Memory B cell (primary cell): Measurements from ENCODE around the gene MTRFR.
A peak's percentile ranks its signal among the peaks of the same experiment; 100 is the strongest.

Experiments used
- ATAC-seq: fragments of 150-1000 bp; cut with Tn5 transposase; 2 replicates; pipeline ENCODE4 v1.10.0; 2021; ENCODE audit warnings: low read depth, mild to moderate bottlenecking, moderate library complexity
- DNase-seq, 2 donors: peaks; one replicate each; pipeline ENCODE4 v3.0.0; 2022; ENCODE audit warnings: low spot score in 2 of 2
- H3K27ac Mint-ChIP-seq: one replicate; pipeline ENCODE4 v1.8.0; 2022; ENCODE audit warnings: mild to moderate bottlenecking, moderate library complexity, mixed read lengths
- H3K27me3 Mint-ChIP-seq: one replicate; pipeline ENCODE4 v1.8.0; 2022; ENCODE audit warnings: mixed read lengths
- H3K36me3 Mint-ChIP-seq: one replicate; pipeline ENCODE4 v1.8.0; 2022; ENCODE audit warnings: mild to moderate bottlenecking, mixed read lengths
- H3K4me1 Mint-ChIP-seq: one replicate; pipeline ENCODE4 v1.8.0; 2022; ENCODE audit warnings: mixed read lengths
- H3K4me3 Mint-ChIP-seq: one replicate; pipeline ENCODE4 v1.8.0; 2022; ENCODE audit warnings: mild to moderate bottlenecking, moderate library complexity, mixed read lengths
- H3K9me3 Mint-ChIP-seq: one replicate; pipeline ENCODE4 v1.8.0; 2022; ENCODE audit warnings: mixed read lengths

The MTRFR gene

DNA sequence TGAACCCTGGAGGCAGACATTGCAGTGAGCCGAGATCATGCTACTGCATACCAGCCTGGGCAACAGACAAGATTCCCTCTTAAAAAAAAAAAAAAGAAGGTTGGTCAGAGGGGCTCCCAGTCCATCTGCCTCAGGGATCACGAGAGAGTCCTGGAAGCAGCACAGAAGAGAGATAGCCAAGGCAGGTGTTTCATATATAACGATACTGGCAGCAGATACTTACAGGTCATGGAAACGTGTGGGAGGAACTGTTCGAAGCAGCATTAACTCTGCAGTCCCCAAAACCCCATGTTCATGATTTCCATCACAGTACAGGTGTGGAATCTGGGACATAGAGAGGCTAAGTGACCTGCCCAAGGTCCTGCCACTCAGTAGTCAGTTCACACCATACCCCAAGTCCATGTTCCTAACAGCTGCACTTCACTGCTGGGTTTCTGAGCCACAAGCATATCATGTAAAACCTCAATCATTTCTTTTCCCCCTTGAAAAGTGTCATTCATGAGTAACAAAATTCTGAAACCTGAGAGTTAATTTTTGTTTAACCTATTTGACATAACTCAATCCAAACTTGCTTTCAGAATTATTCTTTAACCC, 21.7 kb downstream of the MTRFR start:
- no peak overlapping the region for H3K4me3 Mint-ChIP-seq

DNA sequence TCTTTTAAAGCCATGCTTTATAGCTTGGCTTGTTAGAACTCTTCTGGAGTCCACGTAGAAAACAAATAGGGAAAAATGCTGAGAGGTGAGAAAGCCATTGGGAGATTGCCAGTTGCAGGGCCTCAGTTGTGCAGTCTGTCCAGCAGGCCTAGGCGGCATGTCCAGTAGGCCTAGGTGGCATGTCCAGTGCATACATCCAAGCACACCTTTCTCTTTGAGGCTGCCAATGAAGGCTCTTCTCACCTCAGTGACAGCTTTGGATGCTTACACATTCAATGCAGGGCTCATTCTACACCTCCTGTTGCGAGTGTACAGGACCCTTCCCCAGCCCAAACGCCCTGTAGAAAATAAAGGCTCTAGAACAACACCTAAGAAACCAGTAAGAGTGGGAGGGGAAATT, 25.4 kb downstream of the MTRFR start:
- no peak overlapping the region for H3K27ac Mint-ChIP-seq
- ATAC-seq (no peak), DNase-seq (no peak)
- H3K36me3 Mint-ChIP-seq: peaks cover 7% of the 10 kb centered on the region
- no peaks in the 10 kb centered on the region for H3K27me3 Mint-ChIP-seq
- H3K4me1 Mint-ChIP-seq: no peaks in the 10 kb centered on the region
- no peak overlapping the region for H3K4me3 Mint-ChIP-seq
- no peaks in the 10 kb centered on the region for H3K9me3 Mint-ChIP-seq

More for the DNA sequence above, 21.7 kb downstream of the MTRFR start:
- ATAC-seq (no peak), DNase-seq (no peak)
- peaks cover 12% of the 10 kb centered on the region for H3K4me1 Mint-ChIP-seq
- H3K27me3 Mint-ChIP-seq: no peaks in the 10 kb centered on the region
- H3K27ac Mint-ChIP-seq: no peak overlapping the region
- H3K9me3 Mint-ChIP-seq: no peaks in the 10 kb centered on the region
- H3K36me3 Mint-ChIP-seq: peaks cover 11% of the 10 kb centered on the region

DNA sequence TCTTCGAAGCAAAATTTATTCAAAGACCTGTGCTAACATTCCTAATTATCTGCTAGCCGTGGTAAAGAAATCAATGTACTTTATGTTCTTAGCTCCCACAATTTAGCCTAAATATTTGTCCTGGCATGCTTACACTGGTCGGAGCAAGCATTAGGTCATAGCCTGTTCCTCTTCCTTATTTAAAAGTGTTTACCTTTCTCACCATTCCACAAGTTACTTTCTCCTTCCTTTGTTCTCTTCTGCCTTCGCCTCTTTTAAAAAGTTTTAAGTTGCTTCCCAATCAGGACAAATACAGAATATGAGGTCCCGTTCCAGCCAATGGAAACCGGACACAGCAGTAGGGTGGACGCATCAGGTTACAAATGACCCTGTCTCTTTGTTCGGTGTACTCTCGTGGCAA, 26.8 kb downstream of the MTRFR start:
- DNase-seq (no peak), ATAC-seq (no peak)
- Mint-ChIP-seq H3K27ac (no peak overlapping the region), H3K9me3 (no peaks in the 10 kb centered on the region), H3K4me3 (no peak overlapping the region), H3K36me3 (peaks cover 4% of the 10 kb centered on the region), H3K4me1 (no peaks in the 10 kb centered on the region), H3K27me3 (no peaks in the 10 kb centered on the region)

DNA sequence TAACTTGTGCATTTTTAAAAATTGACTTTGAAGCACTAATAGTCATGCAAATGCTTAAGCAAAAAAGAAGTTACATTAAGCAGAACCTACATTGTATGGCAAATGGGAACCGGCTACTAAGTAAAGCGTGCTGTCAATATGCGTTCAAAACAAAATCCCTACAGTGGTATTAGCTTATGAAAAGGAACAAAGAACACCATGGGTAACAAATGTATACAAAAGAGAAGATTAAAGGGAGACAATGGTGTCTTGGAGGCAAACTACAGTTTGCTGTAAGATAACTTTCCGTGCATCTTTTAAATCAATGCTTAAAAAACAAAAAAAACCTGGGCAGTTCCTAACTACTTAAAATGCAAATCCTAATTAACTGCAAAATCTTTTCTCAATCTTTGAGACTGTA, 28.0 kb downstream of the MTRFR start:
- Mint-ChIP-seq H3K4me1 (no peaks in the 10 kb centered on the region), H3K9me3 (no peaks in the 10 kb centered on the region), H3K36me3 (peaks cover 2% of the 10 kb centered on the region), H3K4me3 (no peak overlapping the region), H3K27ac (peak overlapping the region; percentile 72), H3K27me3 (no peaks in the 10 kb centered on the region)
- DNase-seq: no peak
- no peak for ATAC-seq

DNA sequence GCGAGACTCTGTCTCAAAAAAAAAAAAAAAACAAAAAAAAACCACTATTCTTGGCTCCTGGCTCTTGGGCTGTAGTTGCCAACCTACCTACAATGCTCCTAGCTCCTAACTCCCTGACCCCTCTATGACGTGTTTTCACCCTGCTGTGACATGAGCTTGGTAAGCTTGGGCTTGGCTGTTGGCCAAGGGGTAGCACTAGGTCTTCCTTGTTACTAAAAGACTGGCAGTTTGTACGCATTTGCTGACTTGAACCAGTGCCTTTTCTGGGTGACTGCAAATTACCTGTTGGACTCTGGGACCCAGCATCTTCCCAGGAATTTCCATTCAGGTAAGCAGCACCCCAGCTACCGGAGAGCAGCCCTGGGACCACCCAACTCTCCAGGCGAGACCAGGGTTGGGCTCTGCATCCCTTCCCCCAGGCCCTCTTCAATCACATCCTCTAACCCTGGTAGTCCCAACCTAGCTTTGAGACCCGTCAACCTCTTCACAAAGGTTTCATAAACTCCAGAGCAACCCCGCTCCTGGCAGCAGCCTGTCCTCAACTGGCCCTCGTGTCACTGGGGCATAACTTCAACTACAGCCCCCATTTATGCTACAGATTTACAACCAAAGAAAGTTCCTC, 30.1 kb downstream of the MTRFR start:
- Mint-ChIP-seq H3K27ac (no peak overlapping the region), H3K4me3 (no peak overlapping the region), H3K36me3 (no peaks in the 10 kb centered on the region), H3K9me3 (no peaks in the 10 kb centered on the region), H3K27me3 (no peaks in the 10 kb centered on the region), H3K4me1 (peaks cover 2% of the 10 kb centered on the region)
- no peak for ATAC-seq
- DNase-seq: no peak

DNA sequence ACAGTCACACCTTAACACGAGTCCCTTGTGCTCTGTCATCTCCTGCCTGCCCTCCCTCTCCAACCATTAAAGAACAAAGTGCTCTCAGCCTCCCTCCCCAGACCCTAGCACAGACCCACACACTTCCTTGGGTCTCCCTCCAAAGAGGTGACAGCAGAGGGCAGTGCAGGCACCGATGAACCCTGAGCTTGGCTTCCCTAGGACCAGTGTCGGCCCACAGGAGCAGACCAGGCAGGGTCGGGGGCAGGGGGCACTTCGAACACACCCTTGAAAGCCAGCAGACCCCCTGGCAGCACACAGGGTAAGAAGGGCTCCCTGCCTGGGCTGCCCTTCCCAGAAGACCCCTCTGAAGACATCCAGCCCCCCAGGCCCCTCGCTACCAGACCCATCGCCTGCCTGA, 31.4 kb downstream of the MTRFR start:
- no peaks in the 10 kb centered on the region for H3K27me3 Mint-ChIP-seq
- no peak overlapping the region for H3K27ac Mint-ChIP-seq
- no peak overlapping the region for H3K4me3 Mint-ChIP-seq
- DNase-seq (no peak), ATAC-seq (peak; percentile 36)
- H3K36me3 Mint-ChIP-seq: no peaks in the 10 kb centered on the region
- peaks cover 12% of the 10 kb centered on the region for H3K4me1 Mint-ChIP-seq
- no peaks in the 10 kb centered on the region for H3K9me3 Mint-ChIP-seq

DNA sequence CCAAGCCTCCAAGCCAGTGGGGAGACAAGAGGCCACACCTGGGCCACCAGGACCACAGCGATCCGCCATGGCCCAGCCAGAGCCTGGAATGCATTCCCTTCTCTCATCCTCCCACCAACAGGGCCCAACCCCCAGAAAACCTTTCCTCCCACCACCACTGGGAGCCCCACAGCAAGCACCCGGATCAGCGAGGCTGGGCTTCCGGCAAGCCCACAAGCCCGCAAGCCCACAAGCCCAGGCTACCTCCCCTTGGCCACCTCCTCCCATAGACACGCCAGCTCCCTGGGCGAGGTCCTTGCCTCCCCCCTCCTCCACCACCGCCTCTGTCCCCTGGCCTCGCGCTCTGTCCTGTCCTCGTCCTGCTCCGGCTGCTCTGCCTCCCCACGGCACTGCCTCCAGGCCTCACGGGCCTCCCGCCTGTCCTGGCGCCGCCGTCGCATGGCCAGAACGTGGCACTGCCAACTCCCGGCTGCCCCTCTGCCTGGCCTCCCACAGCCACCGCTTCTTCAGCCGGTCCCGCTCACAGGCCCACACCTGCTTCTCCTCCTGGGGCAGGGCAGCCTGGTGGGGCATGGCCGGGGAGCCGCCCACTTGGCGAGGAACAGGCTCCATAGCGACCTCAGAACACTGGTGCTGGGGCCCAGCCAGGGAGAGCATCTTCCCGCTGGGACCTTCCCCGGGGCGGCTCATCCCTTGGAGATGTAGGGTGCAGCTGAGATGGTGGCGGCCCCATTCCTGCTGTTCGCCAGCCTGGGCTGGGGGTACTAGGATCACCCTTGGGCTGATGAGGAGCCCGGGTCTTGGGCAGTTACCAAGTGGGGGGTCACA, 32.8 kb downstream of the MTRFR start:
- H3K9me3 Mint-ChIP-seq: no peaks in the 10 kb centered on the region
- H3K27me3 Mint-ChIP-seq: no peaks in the 10 kb centered on the region
- H3K36me3 Mint-ChIP-seq: no peaks in the 10 kb centered on the region
- H3K27ac Mint-ChIP-seq: no peak overlapping the region
- no peak overlapping the region for H3K4me3 Mint-ChIP-seq
- ATAC-seq (no peak), DNase-seq (no peak)
- H3K4me1 Mint-ChIP-seq: peaks cover 17% of the 10 kb centered on the region

DNA sequence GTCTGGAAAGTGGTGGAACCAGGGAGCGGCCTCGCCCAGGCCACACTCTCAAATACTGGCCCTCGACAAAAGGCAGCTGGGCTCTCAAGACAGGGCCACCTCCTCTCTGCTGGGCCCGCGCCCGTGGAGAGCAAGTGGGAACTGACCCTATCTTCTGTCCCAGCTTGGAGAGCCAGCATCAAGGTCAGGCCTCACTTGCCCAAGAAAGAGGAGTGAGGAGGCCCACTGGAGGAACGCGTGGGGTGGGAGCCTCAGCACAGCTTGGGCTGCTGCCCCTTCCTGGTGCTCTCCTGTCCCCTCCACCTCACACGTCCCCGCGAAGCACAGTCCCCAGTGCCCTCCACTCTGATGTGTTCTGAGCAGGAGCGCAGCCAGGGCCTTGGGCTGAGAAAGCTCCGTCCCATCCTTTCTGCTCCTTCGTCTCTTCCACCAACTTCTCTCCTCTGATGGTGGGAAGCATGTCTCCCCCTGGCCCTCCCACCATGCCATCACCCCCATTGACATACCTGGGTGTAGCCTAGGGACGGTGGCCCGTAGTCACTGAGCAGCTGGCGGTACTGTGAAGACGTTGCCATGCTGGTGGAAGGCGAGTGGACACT, 33.5 kb downstream of the MTRFR start:
- DNase-seq: no peak
- H3K27me3 Mint-ChIP-seq: no peaks in the 10 kb centered on the region
- H3K27ac Mint-ChIP-seq: no peak overlapping the region
- H3K4me3 Mint-ChIP-seq: no peak overlapping the region
- no peaks in the 10 kb centered on the region for H3K36me3 Mint-ChIP-seq
- peaks cover 17% of the 10 kb centered on the region for H3K4me1 Mint-ChIP-seq
- ATAC-seq: no peak
- no peaks in the 10 kb centered on the region for H3K9me3 Mint-ChIP-seq

DNA sequence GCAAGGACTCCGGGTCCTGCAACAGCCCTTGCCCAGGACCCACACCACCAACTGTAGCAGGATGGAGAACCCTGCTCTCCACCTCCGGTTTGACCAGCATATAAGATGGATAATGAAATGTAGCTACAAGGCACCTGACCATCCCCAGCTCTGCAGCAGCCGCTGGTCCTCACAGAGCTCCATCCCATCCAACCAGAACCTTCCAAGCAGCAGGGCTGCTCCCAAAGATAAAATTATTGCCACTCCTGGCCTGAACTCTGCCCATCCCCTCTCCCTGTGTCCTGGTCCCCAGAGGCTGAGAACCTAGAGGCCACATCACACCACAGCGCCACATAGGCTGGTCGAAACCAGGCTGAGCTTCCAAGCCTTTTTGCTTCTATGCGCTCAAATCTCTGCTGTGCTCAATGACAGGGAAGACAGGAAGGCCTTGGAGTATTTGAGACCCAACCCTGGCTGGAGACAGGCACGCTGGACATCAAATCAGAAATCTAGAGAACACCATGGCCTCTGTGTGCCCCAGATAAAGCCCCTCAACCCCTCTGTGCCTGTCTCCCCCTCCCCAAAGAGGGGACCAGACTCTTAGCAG, 34.2 kb downstream of the MTRFR start:
- DNase-seq: no peak
- Mint-ChIP-seq H3K36me3 (no peaks in the 10 kb centered on the region), H3K27me3 (no peaks in the 10 kb centered on the region), H3K27ac (no peak overlapping the region), H3K4me3 (no peak overlapping the region), H3K9me3 (no peaks in the 10 kb centered on the region), H3K4me1 (peaks cover 17% of the 10 kb centered on the region)
- no peak for ATAC-seq

DNA sequence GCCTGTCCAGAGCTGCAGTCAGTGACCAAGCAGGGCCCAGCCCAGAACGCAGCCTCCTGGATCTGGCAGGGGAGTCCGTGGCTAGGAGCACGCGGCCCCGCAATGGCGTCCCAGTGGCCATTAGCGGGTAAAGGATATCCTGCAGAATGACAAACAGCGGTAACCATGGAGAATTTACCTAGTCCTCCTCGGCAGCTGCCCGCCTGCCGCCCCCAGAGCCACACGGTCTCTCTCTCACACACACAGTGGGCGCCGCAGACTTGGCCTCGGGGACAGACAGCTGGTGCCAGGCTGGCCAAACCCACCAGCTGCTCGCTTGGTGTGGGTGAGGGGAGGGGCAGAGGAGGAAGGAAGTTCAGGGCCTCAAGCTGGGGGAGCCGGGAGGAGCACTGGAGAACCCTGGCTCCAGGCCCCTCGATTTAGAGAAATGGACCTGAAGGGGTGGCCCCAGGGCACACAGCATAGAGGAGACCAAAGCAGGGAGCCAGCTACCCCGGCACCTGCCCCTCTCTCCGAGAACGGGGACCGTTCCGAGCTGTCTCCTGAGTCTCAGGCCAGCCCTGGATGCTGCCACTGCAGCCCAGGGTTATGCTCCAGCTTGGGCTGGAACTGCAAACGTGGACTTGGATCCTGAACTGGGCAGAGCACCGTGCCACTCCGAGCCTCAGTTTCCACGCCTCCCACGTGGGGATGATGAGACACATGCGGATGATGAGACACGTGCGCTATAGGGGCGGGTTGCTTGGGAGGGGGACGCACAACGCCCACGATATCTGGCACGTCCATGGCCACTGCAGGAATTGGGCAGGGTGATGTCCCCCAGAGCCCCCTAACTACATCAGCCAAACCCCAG, 35.0 kb downstream of the MTRFR start:
- H3K36me3 Mint-ChIP-seq: no peaks in the 10 kb centered on the region
- no peaks in the 10 kb centered on the region for H3K9me3 Mint-ChIP-seq
- H3K27ac Mint-ChIP-seq: no peak overlapping the region
- DNase-seq: no peak
- H3K4me3 Mint-ChIP-seq: peak overlapping the region; percentile 51
- ATAC-seq: no peak
- no peaks in the 10 kb centered on the region for H3K27me3 Mint-ChIP-seq
- H3K4me1 Mint-ChIP-seq: peaks cover 17% of the 10 kb centered on the region

DNA sequence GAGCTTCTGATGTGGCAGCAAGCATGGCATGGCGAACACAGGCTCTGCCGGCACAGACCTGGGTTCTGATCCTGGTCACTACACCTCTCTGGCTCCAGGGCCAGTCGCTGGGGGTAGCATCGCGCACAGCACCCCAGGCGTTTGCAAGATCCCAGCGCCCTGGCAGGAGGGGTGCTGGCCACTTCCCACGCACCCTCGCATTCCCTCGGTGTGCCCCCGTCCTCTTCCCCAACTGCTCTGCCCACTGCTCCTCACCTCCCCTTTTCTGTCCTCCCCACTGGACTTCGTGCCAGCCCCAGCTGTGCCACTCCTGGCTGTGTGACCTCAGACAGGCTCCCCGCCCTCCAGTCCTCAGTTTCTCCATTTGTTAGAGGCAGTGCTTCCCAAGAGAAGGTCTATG, 35.6 kb downstream of the MTRFR start:
- DNase-seq (no peak), ATAC-seq (no peak)
- no peaks in the 10 kb centered on the region for H3K9me3 Mint-ChIP-seq
- peak overlapping the region; percentile 62 for H3K4me3 Mint-ChIP-seq
- H3K27ac Mint-ChIP-seq: no peak overlapping the region
- no peaks in the 10 kb centered on the region for H3K27me3 Mint-ChIP-seq
- H3K4me1 Mint-ChIP-seq: peaks cover 17% of the 10 kb centered on the region
- no peaks in the 10 kb centered on the region for H3K36me3 Mint-ChIP-seq

DNA sequence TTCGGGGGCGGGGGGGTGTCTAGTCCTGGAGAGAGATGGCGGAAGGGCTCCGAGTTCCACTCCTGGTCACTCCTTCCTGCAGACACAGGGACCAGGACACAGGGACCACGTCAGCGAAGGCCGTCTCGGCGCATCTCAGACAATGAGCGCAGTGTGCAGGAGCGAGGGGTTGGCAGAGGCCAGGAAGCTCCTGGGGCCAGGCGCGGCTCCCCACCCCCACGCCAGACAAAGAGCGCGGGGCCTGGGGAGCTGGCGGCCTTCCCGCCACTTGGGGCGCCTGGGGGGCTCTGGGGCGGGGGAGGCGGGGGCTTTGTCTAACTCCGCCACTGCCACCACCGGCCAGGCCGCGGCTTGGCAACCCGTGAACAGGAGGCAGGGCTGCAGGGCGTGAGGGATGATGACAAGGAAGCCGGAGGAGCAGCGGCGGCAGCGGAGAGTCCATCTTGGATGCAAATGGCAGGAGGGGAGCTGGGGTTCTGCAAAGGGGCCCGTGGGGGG, 36.2 kb downstream of the MTRFR start:
- Mint-ChIP-seq H3K4me3 (peak overlapping the region; percentile 86), H3K36me3 (no peaks in the 10 kb centered on the region), H3K4me1 (peaks cover 17% of the 10 kb centered on the region), H3K9me3 (no peaks in the 10 kb centered on the region), H3K27ac (no peak overlapping the region), H3K27me3 (no peaks in the 10 kb centered on the region)
- ATAC-seq: peak; percentile 49
- DNase-seq: peak; percentile 47

DNA sequence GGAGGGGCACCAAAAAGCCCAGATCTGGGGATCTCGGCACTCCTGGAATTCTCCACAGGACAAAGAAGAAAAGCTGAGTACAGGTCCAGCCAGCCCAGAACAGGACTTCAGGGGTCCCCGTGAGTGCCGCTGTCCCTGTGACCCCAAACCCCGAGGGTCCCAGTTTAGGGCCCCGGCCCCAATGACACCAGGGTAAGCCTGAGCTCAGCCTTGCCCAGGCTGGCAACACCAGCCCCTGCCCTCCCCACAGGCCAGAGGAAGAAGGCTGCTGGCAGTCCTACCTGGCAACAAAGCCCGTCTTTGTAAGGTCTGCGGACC, 36.6 kb downstream of the MTRFR start:
- Mint-ChIP-seq H3K27ac (peak overlapping the region; percentile 14), H3K4me1 (peaks cover 17% of the 10 kb centered on the region), H3K27me3 (no peaks in the 10 kb centered on the region), H3K36me3 (no peaks in the 10 kb centered on the region), H3K9me3 (no peaks in the 10 kb centered on the region), H3K4me3 (peak overlapping the region; percentile 86)
- peak; percentile 13 for ATAC-seq
- DNase-seq: no peak
